ENCODE measurements around the gene DPYD. TPM values are rescaled to one million over a fixed set of nuclear protein-coding genes. Genes with fewer than 3 reads are reported as not detected.

DPYD gene
- total and polyA plus RNA-seq, 10 of the 15 experiments (the other 5 are each of a cell fraction or from before 2014, with no cell fraction given) = 5.7 to 23.8 (median 10.2) TPM

DNA sequence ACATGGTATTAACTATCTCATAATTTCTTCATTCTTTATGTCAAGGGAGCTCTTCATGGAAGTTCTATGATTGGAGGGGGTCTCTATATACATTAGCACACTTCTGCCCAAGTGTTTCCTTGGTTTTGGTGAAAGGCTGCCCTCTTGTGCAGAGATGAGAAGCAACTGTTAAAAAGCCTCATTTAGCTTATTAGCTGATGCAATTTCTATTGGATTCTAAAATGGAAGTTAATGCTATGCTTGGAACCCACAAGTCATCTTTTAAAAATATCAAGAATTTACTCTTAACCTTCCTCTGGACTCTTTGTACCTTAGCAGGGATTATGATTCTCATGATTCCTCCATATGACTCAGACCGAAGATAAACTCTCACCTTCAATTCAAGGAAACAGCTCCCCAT, 870.3 kb downstream of the DPYD start:
- ChIA-PET POLR2A (no interaction called here), CTCF (interaction anchor here (0.8 to 1.3 kb wide), 5 partner anchors 9 to 86 kb away, joined by 3 to 7 read pairs (median 3); no protein-coding TSS in a partner anchor), SMC1A (ENCODE audit: uncharacterized antibody, unreplicated experiment) (interaction anchor here (0.8 to 1.8 kb wide), 3 partner anchors 9 to 194 kb away, joined by 3 to 6 read pairs (median 3); no protein-coding TSS in a partner anchor), RAD21 (ENCODE audit: unreplicated experiment) (interaction anchor here (1.7 kb wide), 1 partner anchor 86 kb away, joined by 12 read pairs; no protein-coding TSS in a partner anchor)
- WGBS (ENCODE audit: insufficient coverage, insufficient replicate concordance, low lambda C conversion rate, missing lambda C conversion rate) = 85% methylated on average over 1 of the region's 1 CpG
- H3K79me2 ChIP-seq (ENCODE audit: control insufficient read depth, insufficient read depth, low read length) = no peaks in the 10 kb centered on the region
- FAIRE-seq (no peak), DNase-seq (ENCODE audit: low read depth, low spot score) (no peak), ATAC-seq (peak; percentile 62)
- no peaks in the 10 kb centered on the region for H4K20me1 ChIP-seq (ENCODE audit: control insufficient read depth, insufficient read depth)
- no peaks in the 10 kb centered on the region for H3K36me3 ChIP-seq (ENCODE audit: control insufficient read depth in 2 of 2, insufficient read depth in 2 of 2, low read length in 1 of 2)
- H3K9ac ChIP-seq (ENCODE audit: control insufficient read depth, insufficient read depth, low read length) = no peak overlapping the region
- in situ Hi-C loops (cut with MboI) (no loop called here), intact Hi-C loops (cut with micrococcal nuclease; ENCODE audit: unreplicated experiment) (loop anchor here (1.0 to 5.0 kb wide), 2 partner anchors 84 to 1002 kb away; no protein-coding TSS in a partner anchor)
- H3K27me3 ChIP-seq (replicated peaks in 1 of 2; ENCODE audit: control insufficient read depth in 2 of 2, insufficient read depth in 2 of 2, low read length in 1 of 2) = no peaks in the 10 kb centered on the region
- no peak overlapping the region for H3K4me3 ChIP-seq
- no peak for TF ChIP-seq FOS (IDR thresholded peaks at IDR 0.05; ENCODE audit: borderline replicate concordance, extremely low read depth, insufficient read length)
- TF ChIP-seq, protein P1, sequence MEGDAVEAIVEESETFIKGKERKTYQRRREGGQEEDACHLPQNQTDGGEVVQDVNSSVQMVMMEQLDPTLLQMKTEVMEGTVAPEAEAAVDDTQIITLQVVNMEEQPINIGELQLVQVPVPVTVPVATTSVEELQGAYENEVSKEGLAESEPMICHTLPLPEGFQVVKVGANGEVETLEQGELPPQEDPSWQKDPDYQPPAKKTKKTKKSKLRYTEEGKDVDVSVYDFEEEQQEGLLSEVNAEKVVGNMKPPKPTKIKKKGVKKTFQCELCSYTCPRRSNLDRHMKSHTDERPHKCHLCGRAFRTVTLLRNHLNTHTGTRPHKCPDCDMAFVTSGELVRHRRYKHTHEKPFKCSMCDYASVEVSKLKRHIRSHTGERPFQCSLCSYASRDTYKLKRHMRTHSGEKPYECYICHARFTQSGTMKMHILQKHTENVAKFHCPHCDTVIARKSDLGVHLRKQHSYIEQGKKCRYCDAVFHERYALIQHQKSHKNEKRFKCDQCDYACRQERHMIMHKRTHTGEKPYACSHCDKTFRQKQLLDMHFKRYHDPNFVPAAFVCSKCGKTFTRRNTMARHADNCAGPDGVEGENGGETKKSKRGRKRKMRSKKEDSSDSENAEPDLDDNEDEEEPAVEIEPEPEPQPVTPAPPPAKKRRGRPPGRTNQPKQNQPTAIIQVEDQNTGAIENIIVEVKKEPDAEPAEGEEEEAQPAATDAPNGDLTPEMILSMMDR (IDR thresholded peaks at IDR 0.05 in 2 of 3, conservative IDR thresholded peaks at IDR 0.05 in 1 of 3; ENCODE audit: control insufficient read depth in 2 of 3, extremely low read depth in 1 of 3, insufficient read depth in 1 of 3, low read depth in 3 of 3, low read length in 3 of 3) = peak; percentile 6 to 34 (median 8); a peak in 3 of 6 replicates
- peak; percentile 38 for TF ChIP-seq RAD21 (IDR thresholded peaks at IDR 0.05; ENCODE audit: insufficient read depth, low read depth, low read length)
- TF ChIP-seq, protein P2, sequence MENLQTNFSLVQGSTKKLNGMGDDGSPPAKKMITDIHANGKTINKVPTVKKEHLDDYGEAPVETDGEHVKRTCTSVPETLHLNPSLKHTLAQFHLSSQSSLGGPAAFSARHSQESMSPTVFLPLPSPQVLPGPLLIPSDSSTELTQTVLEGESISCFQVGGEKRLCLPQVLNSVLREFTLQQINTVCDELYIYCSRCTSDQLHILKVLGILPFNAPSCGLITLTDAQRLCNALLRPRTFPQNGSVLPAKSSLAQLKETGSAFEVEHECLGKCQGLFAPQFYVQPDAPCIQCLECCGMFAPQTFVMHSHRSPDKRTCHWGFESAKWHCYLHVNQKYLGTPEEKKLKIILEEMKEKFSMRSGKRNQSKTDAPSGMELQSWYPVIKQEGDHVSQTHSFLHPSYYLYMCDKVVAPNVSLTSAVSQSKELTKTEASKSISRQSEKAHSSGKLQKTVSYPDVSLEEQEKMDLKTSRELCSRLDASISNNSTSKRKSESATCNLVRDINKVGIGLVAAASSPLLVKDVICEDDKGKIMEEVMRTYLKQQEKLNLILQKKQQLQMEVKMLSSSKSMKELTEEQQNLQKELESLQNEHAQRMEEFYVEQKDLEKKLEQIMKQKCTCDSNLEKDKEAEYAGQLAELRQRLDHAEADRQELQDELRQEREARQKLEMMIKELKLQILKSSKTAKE (IDR thresholded peaks at IDR 0.05; ENCODE audit: low read depth, poor library complexity, severe bottlenecking) = no peak
- no peak for TF ChIP-seq HCFC1 (IDR thresholded peaks at IDR 0.05; ENCODE audit: low read length)
- no peak for TF ChIP-seq YBX1 (IDR thresholded peaks at IDR 0.05)
- peak; percentile 18; the same call in 1 of the 2 replicates for TF ChIP-seq SMC3 (IDR thresholded peaks at IDR 0.05; ENCODE audit: borderline replicate concordance, low read length)
- no peak for TF ChIP-seq TARDBP (IDR thresholded peaks at IDR 0.05; ENCODE audit: borderline replicate concordance)
- TF ChIP-seq MTA3 (IDR thresholded peaks at IDR 0.05; ENCODE audit: borderline replicate concordance, low read length) = no peak
- TF ChIP-seq RELA (IDR thresholded peaks at IDR 0.05; ENCODE audit: borderline replicate concordance, partially characterized antibody) = no peak
- TF ChIP-seq, protein P3, sequence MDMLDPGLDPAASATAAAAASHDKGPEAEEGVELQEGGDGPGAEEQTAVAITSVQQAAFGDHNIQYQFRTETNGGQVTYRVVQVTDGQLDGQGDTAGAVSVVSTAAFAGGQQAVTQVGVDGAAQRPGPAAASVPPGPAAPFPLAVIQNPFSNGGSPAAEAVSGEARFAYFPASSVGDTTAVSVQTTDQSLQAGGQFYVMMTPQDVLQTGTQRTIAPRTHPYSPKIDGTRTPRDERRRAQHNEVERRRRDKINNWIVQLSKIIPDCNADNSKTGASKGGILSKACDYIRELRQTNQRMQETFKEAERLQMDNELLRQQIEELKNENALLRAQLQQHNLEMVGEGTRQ (IDR thresholded peaks at IDR 0.05; ENCODE audit: borderline replicate concordance, low read depth, low read length) = no peak
- TF ChIP-seq, protein P4, sequence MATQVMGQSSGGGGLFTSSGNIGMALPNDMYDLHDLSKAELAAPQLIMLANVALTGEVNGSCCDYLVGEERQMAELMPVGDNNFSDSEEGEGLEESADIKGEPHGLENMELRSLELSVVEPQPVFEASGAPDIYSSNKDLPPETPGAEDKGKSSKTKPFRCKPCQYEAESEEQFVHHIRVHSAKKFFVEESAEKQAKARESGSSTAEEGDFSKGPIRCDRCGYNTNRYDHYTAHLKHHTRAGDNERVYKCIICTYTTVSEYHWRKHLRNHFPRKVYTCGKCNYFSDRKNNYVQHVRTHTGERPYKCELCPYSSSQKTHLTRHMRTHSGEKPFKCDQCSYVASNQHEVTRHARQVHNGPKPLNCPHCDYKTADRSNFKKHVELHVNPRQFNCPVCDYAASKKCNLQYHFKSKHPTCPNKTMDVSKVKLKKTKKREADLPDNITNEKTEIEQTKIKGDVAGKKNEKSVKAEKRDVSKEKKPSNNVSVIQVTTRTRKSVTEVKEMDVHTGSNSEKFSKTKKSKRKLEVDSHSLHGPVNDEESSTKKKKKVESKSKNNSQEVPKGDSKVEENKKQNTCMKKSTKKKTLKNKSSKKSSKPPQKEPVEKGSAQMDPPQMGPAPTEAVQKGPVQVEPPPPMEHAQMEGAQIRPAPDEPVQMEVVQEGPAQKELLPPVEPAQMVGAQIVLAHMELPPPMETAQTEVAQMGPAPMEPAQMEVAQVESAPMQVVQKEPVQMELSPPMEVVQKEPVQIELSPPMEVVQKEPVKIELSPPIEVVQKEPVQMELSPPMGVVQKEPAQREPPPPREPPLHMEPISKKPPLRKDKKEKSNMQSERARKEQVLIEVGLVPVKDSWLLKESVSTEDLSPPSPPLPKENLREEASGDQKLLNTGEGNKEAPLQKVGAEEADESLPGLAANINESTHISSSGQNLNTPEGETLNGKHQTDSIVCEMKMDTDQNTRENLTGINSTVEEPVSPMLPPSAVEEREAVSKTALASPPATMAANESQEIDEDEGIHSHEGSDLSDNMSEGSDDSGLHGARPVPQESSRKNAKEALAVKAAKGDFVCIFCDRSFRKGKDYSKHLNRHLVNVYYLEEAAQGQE (IDR thresholded peaks at IDR 0.05; ENCODE audit: low read depth, low read length) = no peak
- no peak overlapping the region for H3K27ac ChIP-seq (ENCODE audit: control insufficient read depth, insufficient read depth)
- H3K4me2 ChIP-seq (ENCODE audit: control insufficient read depth, insufficient read depth) = no peak overlapping the region
- no peaks in the 10 kb centered on the region for H3K9me3 ChIP-seq (replicated peaks; ENCODE audit: control insufficient read depth, insufficient read depth, low read length)
- H3K4me1 ChIP-seq (ENCODE audit: control insufficient read depth, insufficient read depth, low read length) = no peaks in the 10 kb centered on the region
- no peak overlapping the region for H2AFZ ChIP-seq (ENCODE audit: control insufficient read depth, low read depth, low read length)
- BruUV-seq (replicated peaks) = no TSS peak

All from GM12878 (cell line).